Neuronal stem cell (in vitro differentiated cells): ENCODE measurements around the gene TMEM271.
A peak's percentile ranks its signal among the peaks of the same experiment; 100 is the strongest.

Source experiments
- DNase-seq: peaks from one replicate; pipeline ENCODE4 v3.0.0-alpha.2; 2013; ENCODE audit warnings: low spot score
- H2AFZ ChIP-seq: one replicate; pipeline ENCODE4 v1.6.1; 2013; ENCODE audit warnings: mild to moderate bottlenecking, low read length, inconsistent platforms
- H2AK5ac ChIP-seq: 2 replicates; pipeline ENCODE4 v1.6.1; 2013; ENCODE audit warnings: low read depth, mild to moderate bottlenecking, inconsistent platforms, low read length, moderate library complexity, mixed read lengths
- H2BK120ac ChIP-seq: 2 replicates; pipeline ENCODE4 v1.6.1; 2013; ENCODE audit warnings: low read depth, mild to moderate bottlenecking, inconsistent platforms, low read length, moderate library complexity, mixed read lengths
- H2BK12ac ChIP-seq: one replicate; pipeline ENCODE4 v1.6.1; 2013; ENCODE audit warnings: low read length, inconsistent platforms
- H2BK15ac ChIP-seq: 2 replicates; pipeline ENCODE4 v1.6.1; 2013; ENCODE audit warnings: mild to moderate bottlenecking, low read length, inconsistent platforms, mixed read lengths
- H2BK5ac ChIP-seq: one replicate; pipeline ENCODE4 v1.6.1; 2013; ENCODE audit warnings: inconsistent platforms, mild to moderate bottlenecking, low read length, moderate library complexity
- H3K14ac ChIP-seq: one replicate; pipeline ENCODE4 v1.6.1; 2013; ENCODE audit warnings: low read length, inconsistent platforms
- H3K18ac ChIP-seq: 2 replicates; pipeline ENCODE4 v1.6.1; 2013; ENCODE audit warnings: low read length, inconsistent platforms
- H3K23ac ChIP-seq: 2 replicates; pipeline ENCODE4 v1.6.1; 2013; ENCODE audit warnings: low read depth, mild to moderate bottlenecking, mixed read lengths, low read length, inconsistent platforms; ENCODE audit not compliant: poor library complexity
- H3K27ac ChIP-seq: replicated peaks from 3 replicates; pipeline ENCODE4 v1.5.1; 2013; ENCODE audit warnings: low read length, inconsistent platforms
- H3K27me3 ChIP-seq, 3 experiments: 2 replicates each; pipeline ENCODE4 v1.6.1; 2013; ENCODE audit warnings: low read length in 3 of 3, mild to moderate bottlenecking in 2 of 3, inconsistent platforms in 1 of 3, low read depth in 1 of 3, mixed read lengths in 1 of 3, moderate library complexity in 1 of 3; ENCODE audit not compliant: control insufficient read depth in 3 of 3, insufficient read depth in 3 of 3
- H3K36me3 ChIP-seq, 2 donors: replicated peaks in 1 of 2; 2 replicates each; pipeline ENCODE4 v1.6.1; 2013; ENCODE audit warnings: low read length in 2 of 2; ENCODE audit not compliant: control insufficient read depth in 2 of 2, insufficient read depth in 2 of 2
- H3K4ac ChIP-seq: 2 replicates; pipeline ENCODE4 v1.6.1; 2013; ENCODE audit warnings: inconsistent platforms, mild to moderate bottlenecking, low read length, moderate library complexity
- H3K4me1 ChIP-seq, 2 donors: 1 replicate in 1 of 2; 2 replicates in 1 of 2; pipeline ENCODE4 v1.6.1; 2013; ENCODE audit warnings: low read length in 2 of 2, low read depth in 1 of 2; ENCODE audit not compliant: control insufficient read depth in 2 of 2, insufficient read depth in 1 of 2
- H3K4me2 ChIP-seq: one replicate; pipeline ENCODE4 v1.6.1; 2013; ENCODE audit warnings: mild to moderate bottlenecking, low read length, inconsistent platforms; ENCODE audit not compliant: insufficient read depth, poor library complexity, severe bottlenecking
- H3K4me3 ChIP-seq, 2 donors: 2 replicates each; pipeline ENCODE4 v1.5.1; 2013; ENCODE audit warnings: low read length in 2 of 2, mild to moderate bottlenecking in 2 of 2, inconsistent platforms in 1 of 2, moderate library complexity in 1 of 2
- H3K79me1 ChIP-seq: one replicate; pipeline ENCODE4 v1.6.1; 2013; ENCODE audit warnings: low read depth, mild to moderate bottlenecking, inconsistent platforms, low read length, moderate library complexity
- H3K9ac ChIP-seq: one replicate; pipeline ENCODE4 v1.6.1; 2013; ENCODE audit warnings: mild to moderate bottlenecking, low read depth, low read length, inconsistent platforms; ENCODE audit not compliant: poor library complexity
- H3K9me3 ChIP-seq, 2 donors: replicated peaks in 1 of 2; 2 replicates each; pipeline versions ENCODE3 to v1.6.1; 2013; ENCODE audit warnings: low read length in 2 of 2, mild to moderate bottlenecking in 2 of 2, inconsistent platforms in 1 of 2, low read depth in 1 of 2, mixed read lengths in 1 of 2, moderate library complexity in 1 of 2; ENCODE audit not compliant: control insufficient read depth in 2 of 2, insufficient read depth in 1 of 2
- H4K8ac ChIP-seq: one replicate; pipeline ENCODE4 v1.6.1; 2013; ENCODE audit warnings: low read depth, mild to moderate bottlenecking, inconsistent platforms, low read length, moderate library complexity
- H4K91ac ChIP-seq: one replicate; pipeline ENCODE4 v1.6.1; 2013; ENCODE audit warnings: low read length, low read depth, mild to moderate bottlenecking, inconsistent platforms; ENCODE audit not compliant: poor library complexity
- WGBS, 2 donors: extraction: QIAGEN DNeasy Blood & Tissue Kit; methylation state at CpG; one replicate each; pipeline ENCODE4 v1.1.7; 2013; ENCODE audit warnings: missing lambda C conversion rate in 2 of 2, mixed read lengths in 1 of 2; ENCODE audit not compliant: insufficient read length in 2 of 2, insufficient replicate concordance in 1 of 2; ENCODE audit errors: extremely low coverage in 2 of 2; 5-methylcytosine and 5-hydroxymethylcytosine counted together

TMEM271 gene

DNA sequence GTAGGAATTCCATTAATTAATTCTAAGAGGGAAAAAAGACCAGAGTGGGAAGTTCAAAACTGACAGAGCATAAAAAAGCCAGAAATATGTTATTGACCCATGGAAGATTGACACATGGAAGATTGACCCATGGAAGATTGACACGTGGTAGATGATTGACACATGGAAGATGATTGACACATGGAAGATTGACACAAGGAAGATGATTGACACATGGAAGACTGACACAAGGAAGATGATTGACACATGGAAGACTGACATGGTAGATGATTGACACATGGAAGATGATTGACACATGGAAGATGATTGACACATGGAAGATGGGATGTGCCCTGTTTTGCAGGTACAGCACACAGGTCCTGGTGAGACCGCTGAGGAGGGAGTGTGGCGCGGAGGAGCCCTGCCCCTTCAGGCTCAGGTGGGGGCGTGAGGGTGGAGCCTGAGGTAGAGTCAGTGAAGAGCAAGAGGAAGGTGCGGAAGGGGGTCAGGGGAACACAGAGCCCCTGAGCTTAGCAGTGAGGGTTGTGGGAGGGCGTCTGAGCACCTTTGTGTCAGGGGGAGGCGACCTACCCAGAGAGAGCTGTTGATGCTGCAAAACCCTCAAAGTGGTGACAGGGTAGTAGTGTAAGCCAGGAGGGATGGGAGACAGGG is 33.4 kb upstream of the TMEM271 start:
- no peak overlapping the region for H4K8ac ChIP-seq
- no peak for DNase-seq
- no peak overlapping the region for H4K91ac ChIP-seq
- no peak overlapping the region for H3K9ac ChIP-seq
- H2BK5ac ChIP-seq = no peak overlapping the region
- no peak overlapping the region for H2BK15ac ChIP-seq
- no peak overlapping the region for H3K4me2 ChIP-seq
- peak overlapping the region in 1 of 2 donors; percentile 39 for H3K4me3 ChIP-seq
- H3K79me1 ChIP-seq = no peaks in the 10 kb centered on the region
- no peak overlapping the region for H3K18ac ChIP-seq
- H3K36me3 ChIP-seq = no peaks in the 10 kb centered on the region
- H2BK12ac ChIP-seq = no peak overlapping the region
- H3K9me3 ChIP-seq = peaks cover 0 to 7% of the 10 kb centered on the region in 2 donors
- peaks cover 0 to 6% (median 0%) of the 10 kb centered on the region in 3 experiments for H3K27me3 ChIP-seq
- H3K27ac ChIP-seq = no peak overlapping the region
- no peak overlapping the region for H3K14ac ChIP-seq
- H2BK120ac ChIP-seq = no peak overlapping the region
- no peaks in the 10 kb centered on the region for H3K4me1 ChIP-seq
- H3K23ac ChIP-seq = peak overlapping the region; percentile 69
- H2AFZ ChIP-seq = no peak overlapping the region
- WGBS, 2 donors = no CpG with 5 or more reads among the region's 8 CpGs
- H2AK5ac ChIP-seq = no peak overlapping the region
- H3K4ac ChIP-seq = no peak overlapping the region

DNA sequence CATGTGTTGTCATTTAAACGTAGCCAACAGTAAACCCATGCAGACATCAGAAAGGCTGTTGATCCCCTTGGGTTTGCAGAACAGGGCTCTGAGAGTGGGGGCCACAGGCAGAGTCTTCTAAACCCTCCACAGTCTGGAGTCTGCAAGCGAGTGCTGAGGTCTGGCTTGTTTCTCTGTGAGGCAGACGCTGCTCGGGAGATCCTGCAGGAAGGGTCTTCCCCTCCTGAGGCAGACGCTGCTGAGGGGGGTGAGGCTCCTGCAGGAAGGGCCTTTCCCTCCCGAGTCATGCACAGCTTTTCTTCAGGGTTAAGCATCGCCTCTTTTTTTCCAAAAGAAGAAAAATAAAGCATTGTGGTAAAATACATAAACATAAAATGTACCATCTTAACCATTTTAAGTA is 32.1 kb upstream of the TMEM271 start:
- no peaks in the 10 kb centered on the region for H3K79me1 ChIP-seq
- H3K23ac ChIP-seq = no peak overlapping the region
- H2BK15ac ChIP-seq = no peak overlapping the region
- H3K9me3 ChIP-seq = peaks cover 0 to 7% of the 10 kb centered on the region in 2 donors
- no peak overlapping the region for H2AFZ ChIP-seq
- no peak overlapping the region for H2AK5ac ChIP-seq
- H3K9ac ChIP-seq = no peak overlapping the region
- WGBS, 2 donors = no CpG with 5 or more reads among the region's 7 CpGs
- H3K4me1 ChIP-seq = no peaks in the 10 kb centered on the region
- no peak overlapping the region for H3K18ac ChIP-seq
- no peak overlapping the region for H4K8ac ChIP-seq
- DNase-seq = no peak
- H3K27me3 ChIP-seq = peaks cover 0 to 6% (median 0%) of the 10 kb centered on the region in 3 experiments
- no peak overlapping the region for H2BK12ac ChIP-seq
- H3K4me2 ChIP-seq = no peak overlapping the region
- H2BK5ac ChIP-seq = no peak overlapping the region
- H3K14ac ChIP-seq = no peak overlapping the region
- H2BK120ac ChIP-seq = no peak overlapping the region
- H3K4ac ChIP-seq = no peak overlapping the region
- no peak overlapping the region for H3K27ac ChIP-seq
- H4K91ac ChIP-seq = no peak overlapping the region
- no peaks in the 10 kb centered on the region for H3K36me3 ChIP-seq
- no peak overlapping the region for H3K4me3 ChIP-seq

DNA sequence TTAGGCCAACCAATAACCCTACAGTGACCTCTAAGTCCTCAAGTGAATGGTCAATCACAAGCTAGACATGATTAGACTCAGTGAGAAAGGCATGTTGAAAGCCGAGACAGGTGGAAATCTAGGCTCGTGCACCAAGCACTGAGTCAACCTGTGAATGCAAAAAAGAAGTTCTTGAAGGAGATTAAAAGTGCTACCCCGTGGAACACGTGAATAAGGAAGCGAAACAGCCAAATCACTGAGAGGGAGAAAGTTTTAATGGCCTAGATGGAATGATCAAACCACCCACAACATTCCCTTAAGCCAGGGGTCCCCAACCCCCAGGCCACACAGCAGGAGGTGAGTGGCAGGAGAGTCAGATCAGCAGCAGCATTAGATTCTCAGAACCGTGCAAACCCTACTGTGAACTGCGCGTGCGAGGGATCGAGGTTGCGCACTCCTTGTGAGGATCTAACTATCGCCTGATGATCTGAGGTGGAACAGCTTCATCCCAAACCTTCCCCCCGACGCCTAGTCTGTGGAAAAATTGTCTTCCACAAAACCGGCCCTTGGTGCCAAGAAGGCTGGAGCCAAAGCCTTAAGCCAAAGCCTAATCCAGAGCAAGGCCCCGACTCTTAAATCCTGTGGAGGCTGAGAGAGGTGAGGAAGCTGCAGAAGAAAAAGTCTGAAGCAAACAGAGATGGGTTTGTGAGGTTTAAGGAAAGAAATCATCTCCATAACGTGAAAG is 29.8 kb upstream of the TMEM271 start:
- Histone ChIP-seq H4K8ac (no peak overlapping the region), H3K79me1 (no peaks in the 10 kb centered on the region), H2BK120ac (no peak overlapping the region), H2AK5ac (no peak overlapping the region), H3K9me3 (peaks cover 0 to 7% of the 10 kb centered on the region in 2 donors), H2BK5ac (no peak overlapping the region), H3K27ac (no peak overlapping the region), H3K14ac (no peak overlapping the region), H2AFZ (no peak overlapping the region), H3K9ac (no peak overlapping the region), H2BK15ac (no peak overlapping the region), H3K4me2 (no peak overlapping the region), H3K4me1 (peaks cover 0 to 2% of the 10 kb centered on the region in 2 donors), H3K23ac (peak overlapping the region; percentile 37), H2BK12ac (no peak overlapping the region), H3K4me3 (no peak overlapping the region), H3K18ac (no peak overlapping the region), H4K91ac (no peak overlapping the region), H3K4ac (no peak overlapping the region), H3K36me3 (no peaks in the 10 kb centered on the region), H3K27me3 (peaks cover 0 to 4% (median 0%) of the 10 kb centered on the region in 3 experiments)
- no CpG with 5 or more reads among the region's 17 CpGs for WGBS, 2 donors
- no peak for DNase-seq

DNA sequence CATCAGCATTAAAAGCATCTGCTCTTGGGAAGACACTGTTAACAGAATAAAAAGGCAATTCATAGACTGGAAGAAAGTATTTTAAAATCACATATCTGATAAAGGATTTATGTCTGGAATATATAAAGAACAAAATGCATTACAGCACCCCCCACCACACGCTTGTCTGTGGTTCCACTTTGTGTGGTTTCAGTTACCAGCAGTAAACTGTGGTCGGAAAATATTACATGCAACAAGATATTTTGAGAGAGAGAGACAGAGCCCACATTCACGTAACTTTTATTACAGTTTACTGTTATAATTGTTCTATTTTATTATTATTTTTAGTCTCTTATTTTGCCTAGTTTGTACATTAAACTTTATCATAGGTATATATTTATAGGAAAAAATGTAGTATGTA is 28.0 kb upstream of the TMEM271 start:
- Histone ChIP-seq H3K79me1 (no peaks in the 10 kb centered on the region), H2BK12ac (no peak overlapping the region), H3K4ac (no peak overlapping the region), H4K91ac (no peak overlapping the region), H3K18ac (no peak overlapping the region), H3K23ac (no peak overlapping the region), H3K14ac (no peak overlapping the region), H3K9me3 (no peaks in the 10 kb centered on the region), H2BK5ac (no peak overlapping the region), H2BK120ac (no peak overlapping the region), H3K4me2 (no peak overlapping the region), H3K4me1 (peaks cover 0 to 2% of the 10 kb centered on the region in 2 donors), H3K4me3 (no peak overlapping the region), H2AFZ (no peak overlapping the region), H3K27me3 (peaks cover 0 to 4% (median 0%) of the 10 kb centered on the region in 3 experiments), H3K27ac (no peak overlapping the region), H2AK5ac (no peak overlapping the region), H4K8ac (no peak overlapping the region), H3K9ac (no peak overlapping the region), H2BK15ac (no peak overlapping the region), H3K36me3 (no peaks in the 10 kb centered on the region)
- no CpG with 5 or more reads among the region's 3 CpGs for WGBS, 2 donors
- no peak for DNase-seq
